GM21723 (cell line): ENCODE measurements around the gene ZNF454.

Experiments
- ATAC-seq: cut with Tn5 transposase; IDR thresholded peaks from one replicate; pipeline ENCODE4 v1.9.1; 2021; ENCODE audit warnings: mild to moderate bottlenecking, moderate library complexity; ENCODE audit not compliant: unreplicated experiment

Gene ZNF454

DNA sequence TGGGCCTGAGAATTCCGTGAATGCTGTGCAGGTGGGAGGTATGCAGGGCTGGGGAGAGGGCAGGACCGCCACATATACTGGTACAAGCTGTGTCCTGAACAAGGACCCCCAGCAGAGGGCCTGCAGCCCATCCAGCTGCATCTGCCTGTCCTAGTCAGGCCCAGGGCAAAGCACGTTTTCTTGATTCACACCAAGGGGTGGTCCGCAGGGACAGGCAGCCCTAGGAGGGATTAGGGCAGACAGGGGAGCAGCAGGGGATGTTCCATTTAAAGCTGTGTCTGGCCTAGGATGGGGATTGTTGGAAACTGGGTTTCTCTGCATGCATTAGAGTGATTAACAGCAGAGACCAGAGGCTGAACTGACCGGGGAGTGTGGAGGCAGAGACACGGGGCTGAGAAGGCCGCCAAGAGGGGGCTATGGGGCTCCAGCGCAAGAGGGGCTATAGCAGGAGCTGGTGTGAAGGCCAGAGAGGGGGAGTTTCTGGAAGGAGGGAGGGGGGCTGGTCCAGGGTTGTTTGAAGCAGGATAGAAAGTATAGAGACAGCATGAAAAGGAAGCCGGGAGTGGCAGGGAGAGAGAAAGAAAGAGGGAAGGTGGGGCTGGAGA lies 51.4 kb downstream of the ZNF454 start:
- ATAC-seq = no peak

GRCh38 chr5:178993236-178993765 lies 52.3 kb downstream of the ZNF454 start:
- ATAC-seq = no peak

DNA sequence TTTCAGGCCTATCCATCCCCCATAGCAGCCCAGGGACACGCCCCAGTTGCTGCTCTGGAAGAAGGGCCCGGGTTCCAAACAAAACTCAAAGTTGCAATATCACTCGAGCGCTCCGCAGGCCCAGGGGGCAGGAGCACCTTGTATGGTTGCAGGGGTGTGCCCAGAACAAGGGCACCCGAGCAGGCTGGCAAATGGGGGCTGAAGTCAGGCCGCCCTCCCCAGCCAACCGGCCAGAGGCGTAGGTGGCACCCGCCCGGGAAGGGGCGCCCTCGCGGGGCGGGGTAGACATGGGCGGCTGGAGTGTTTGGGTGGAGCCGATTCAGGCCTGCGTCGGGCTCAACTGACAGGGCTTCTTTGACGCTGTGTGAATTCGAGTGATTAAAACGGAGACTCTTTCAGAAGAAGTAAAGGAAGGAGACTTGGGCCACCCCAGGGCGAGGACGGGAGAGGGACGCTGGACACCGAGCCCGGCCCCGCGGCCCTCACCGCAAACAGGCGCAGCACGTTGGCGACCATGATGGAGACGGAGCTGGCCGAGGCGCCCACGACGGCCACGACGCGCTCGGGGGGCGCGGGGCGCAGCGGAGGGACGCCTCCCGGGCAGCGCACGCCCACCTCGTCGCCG lies 53.1 kb downstream of the ZNF454 start:
- no peak for ATAC-seq

- no peak for ATAC-seq
These were observed 53.8 kb downstream of the ZNF454 start, which contains the start of gene GRM6 for GRCh38 chr5:178994580-178995340. TSS of gene GRM6 (minus strand) at chr5:178995320. CDS start at chr5:178994944, 376 bp downstream.

- ATAC-seq = no peak
These were observed 54.3 kb downstream of the ZNF454 start for GRCh38 chr5:178995341-178995690.

GRCh38 chr5:178996156-178996555 lies 55.2 kb downstream of the ZNF454 start:
- ATAC-seq = no peak

DNA sequence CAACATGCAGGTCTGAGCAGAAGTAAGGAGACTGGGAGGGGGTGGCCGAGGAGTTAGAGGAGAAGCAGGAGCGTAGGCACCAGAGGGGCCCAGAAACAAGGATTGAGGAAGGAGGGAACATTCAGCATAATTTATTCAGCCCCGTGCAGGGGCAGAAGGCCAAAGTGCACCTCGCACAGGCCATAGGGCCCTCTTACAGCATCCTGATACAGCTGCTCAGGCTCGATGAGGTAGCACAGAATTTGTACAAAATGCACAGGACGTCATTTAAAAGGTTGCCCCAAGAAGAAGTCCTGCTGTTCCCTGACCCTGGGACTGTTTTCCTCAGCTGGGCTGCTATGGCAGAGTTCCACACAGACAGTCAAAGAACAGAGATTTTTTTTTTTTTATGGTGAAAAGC lies 56.2 kb downstream of the ZNF454 start:
- no peak for ATAC-seq

DNA sequence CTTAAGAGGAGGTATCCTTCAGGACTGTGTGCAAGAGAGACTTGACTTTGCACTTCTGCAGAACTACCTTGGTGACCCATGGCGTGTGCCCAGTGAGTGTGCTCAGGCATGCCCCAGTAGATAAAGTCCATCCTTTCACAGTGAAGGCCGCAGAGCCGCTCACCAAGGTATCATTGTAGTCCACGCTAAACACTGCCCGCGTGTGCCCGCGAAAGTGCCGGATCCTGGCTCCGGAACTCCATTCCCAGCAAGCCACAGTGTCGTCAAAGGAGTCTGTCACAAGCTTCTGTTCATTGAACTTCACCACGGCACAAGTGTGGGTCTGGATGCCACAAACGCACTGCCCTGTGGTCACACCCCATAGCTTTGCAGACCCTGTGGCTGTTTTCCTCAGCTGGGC lies 57.4 kb downstream of the ZNF454 start:
- ATAC-seq = no peak

DNA sequence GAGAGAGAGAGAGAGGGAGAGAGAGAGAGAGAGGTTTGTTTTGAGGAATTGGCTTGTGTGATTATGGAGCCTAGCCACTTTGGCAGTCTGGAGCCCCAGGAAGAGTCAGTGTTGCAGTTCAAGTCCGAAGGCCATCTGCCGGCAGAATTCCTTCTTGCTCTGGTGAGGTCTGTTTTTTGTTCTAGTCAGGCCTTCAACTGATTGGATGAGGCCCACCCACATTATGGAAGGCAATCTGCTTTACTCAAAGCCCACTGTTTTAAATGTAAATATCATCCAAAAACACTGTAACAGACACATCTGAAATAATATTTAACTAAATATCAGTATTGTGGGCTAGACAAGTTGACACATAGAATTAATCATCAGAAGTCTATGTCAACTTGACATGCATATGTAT lies 65.6 kb downstream of the ZNF454 start:
- no peak for ATAC-seq

- ATAC-seq = no peak
These were observed 67.7 kb downstream of the ZNF454 start for GRCh38 chr5:179008667-179009066.
